Left lobe of liver (tissue), 2 donors: Measurements from ENCODE around the gene TXN2. TPM values are rescaled to one million over a fixed set of nuclear protein-coding genes. Genes with fewer than 3 reads are reported as not detected.
A peak's percentile ranks its signal among the peaks of the same experiment; 100 is the strongest.
"Not testable (repeated sequence)": the region's sequence is repeated elsewhere in the genome, so short reads cannot be mapped to it uniquely, and the experiment has no call there.

Source experiments
- ATAC-seq: fragments of 200-7000 bp; cut with Tn5 transposase; one replicate; pipeline ENCODE4 v1.9.1; 2020; ENCODE audit warnings: mild to moderate bottlenecking, moderate library complexity
- DNase-seq: peaks from one replicate; pipeline ENCODE4 v3.0.0-alpha.2; 2020; ENCODE audit warnings: low spot score
- total RNA-seq: library from RNA; stranded (reverse); gene quantifications from one replicate; pipeline ENCODE4 v1.2.1, GENCODE V29; 2021
- donor health status: DM: no; HTN: no; CAD: no; lungs with moderate emphysema.
- donor health status: DM: no; HTN: yes; CAD: no.

TXN2 gene, protein sequence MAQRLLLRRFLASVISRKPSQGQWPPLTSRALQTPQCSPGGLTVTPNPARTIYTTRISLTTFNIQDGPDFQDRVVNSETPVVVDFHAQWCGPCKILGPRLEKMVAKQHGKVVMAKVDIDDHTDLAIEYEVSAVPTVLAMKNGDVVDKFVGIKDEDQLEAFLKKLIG
- 65.3 TPM for total RNA-seq

DNA sequence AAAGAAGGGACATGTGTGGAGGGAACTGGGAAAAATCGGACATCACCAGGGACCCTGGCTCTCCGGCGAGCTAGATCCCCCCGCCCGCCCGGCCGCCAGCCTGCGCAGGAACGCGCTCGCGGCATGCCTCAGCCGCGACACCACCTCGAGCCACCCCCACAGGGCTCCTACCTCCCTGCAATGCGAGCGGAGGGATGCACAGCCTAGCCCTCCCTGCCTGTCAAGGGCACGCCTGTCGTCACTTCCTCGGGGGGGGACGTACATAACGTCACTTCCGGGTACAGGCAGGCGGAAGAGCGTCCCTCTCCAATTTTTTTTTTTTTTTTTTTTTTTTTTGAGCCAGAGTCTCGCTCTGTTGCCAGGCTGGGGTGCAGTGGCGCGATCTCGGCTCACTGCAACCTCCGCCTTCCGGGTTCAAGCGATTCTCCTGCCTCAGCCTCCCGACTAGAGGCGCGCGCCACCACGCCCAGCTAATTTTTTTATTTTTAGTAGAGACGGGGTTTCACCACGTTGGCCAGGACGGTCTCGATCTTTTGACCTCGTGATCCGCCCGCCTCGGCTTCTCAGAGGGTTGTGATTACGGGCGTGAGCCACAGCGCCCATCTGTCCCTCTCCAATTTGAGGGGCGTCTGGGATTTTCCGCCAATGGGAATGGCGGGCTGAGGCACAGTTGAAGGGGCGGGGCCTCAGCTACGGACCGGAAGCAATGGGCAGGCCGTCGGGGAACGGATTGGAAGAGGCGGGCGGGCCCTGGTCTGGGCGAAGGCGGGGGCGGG lies at the start of gene TXN2:
TXN2 (minus strand) TSS at position 248 of the 776 bp plus-strand sequence. CDS start 803 bp downstream, outside the sequence.
- peak; percentile 90 for ATAC-seq

DNA sequence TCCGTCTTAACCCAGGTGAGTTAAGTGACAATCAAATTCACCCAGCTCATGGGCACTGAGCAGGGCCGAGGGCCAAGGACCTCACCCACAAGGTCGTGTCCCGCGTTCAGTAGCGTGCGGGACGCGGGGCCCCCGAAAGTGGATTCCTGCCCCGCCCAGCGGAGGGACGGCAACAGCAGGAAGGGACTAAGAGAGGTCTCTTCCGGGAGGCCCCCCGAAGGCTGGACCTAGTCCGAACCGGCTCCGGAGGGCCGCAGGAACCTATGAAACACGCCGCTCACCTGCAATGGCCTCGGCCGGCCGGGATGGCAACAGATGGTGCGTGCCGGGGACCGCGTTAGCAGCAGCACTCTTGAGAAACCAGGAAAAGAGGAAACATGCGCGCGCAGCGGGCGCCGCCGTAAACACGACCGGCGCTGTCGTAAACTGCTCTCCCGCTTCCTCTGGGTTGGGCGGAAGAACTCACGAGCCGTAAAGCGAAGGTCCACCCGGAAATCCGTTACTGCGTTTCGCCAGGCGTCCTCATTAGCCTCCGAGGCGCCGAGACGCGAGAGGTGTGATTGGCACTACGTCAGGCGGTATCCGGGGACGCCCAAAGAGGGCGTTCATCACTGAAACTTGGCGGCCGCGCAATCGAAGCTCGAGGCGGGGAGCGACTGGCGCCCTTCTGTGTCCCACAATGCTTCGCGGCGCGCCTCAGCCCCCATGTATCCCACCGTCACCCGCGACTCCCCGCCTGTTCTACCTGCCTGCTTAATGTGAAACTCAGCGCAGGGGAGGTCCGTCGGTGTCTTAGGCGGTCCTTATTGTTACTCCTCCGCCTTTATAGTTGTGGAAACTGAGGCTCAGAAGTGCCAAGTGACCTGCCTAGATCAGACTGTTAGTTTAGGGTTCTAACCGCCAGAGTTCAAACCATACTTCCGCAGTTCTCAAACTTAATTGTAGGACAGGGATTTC lies 47.6 kb upstream of the TXN2 start, which contains the start of gene EIF3D:
EIF3D (minus strand) TSS at position 372 of the 957 bp plus-strand sequence. CDS start 3,045 bp downstream, outside the sequence.
- DNase-seq (peak; percentile 99), ATAC-seq (peak; percentile 92)

More for the DNA sequence above, at the start of gene TXN2:
- peak; percentile 97 for DNase-seq

DNA sequence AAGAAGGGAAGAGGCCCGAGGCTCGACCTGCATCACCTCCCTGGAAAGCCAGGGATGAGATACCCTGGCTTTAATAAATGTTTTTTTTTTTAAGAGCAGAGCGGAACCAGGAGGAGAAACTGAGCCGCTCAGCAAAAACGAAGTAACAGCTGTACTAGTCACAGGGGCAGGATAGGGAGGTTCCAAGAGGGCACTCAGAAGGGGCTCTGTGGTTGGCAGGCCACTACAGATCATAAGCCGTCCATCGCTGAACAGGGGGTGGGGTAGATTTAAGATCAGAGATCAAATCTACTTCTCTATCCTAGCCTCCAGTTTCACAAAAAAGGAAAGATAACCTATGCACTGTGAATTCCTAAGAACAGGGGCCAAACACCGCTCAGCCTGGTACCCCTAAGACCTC lies 46.9 kb upstream of the TXN2 start:
- ATAC-seq: no peak
- no peak for DNase-seq

DNA sequence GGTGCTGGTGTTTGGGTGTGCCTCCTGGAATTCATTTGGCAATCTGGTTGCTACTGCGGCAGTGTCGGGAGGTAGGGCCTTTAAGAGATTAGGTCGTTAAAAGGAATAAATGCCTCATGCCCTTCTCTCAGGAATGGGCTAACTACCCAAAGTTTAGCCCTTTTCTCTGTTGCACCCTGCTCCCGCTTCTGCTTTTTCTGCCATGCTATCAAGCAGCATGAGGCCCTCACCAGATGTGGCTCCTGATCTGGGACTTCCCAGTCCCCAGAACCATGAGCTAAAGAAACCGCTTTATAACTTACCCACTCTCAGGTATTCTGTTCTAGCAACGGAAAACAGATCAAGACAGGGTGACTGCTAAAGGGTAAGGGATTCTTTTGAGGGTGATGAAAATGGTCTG lies 41.2 kb upstream of the TXN2 start:
- no peak for ATAC-seq
- DNase-seq: no peak

DNA sequence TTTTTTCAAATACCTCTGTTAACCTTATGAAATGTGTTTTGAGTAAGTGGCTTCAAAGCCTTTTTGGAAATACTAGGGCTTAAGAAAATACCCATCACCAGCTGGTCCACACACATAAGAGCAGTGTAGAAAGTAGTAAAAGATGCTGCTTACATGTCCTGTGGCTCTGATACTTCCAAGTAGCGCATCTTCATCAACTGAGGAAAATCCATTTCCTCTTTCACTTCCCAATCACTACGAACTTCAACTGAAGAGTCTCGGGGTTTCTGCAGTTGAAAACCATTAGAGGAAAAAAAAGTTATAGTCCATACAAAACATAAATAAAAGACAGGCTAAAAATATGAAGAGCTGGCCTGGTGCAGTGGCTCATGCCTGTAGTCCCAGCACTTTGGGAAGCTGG lies 39.0 kb upstream of the TXN2 start:
- no peak for ATAC-seq
- no peak for DNase-seq

DNA sequence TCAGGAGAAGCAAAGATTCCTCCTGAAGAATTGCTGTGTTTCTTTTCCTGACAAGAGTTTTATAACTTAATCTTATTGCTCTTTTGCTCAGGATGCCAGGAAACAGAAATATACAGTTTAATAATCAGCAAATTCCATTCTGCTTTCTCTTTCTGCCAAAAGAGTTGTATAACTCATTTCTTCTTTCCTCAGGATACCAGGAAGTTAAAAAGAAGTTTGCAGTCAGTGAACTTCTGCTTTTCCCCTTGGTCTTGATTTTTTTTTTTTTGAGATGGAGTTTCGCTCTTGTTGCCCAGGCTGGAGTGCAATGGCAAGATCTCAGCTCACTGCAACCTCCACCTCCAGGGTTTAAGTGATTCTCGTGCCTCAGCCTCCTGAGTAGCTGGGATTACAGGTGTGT lies 38.5 kb upstream of the TXN2 start:
- not testable (repeated sequence) for DNase-seq, ATAC-seq

DNA sequence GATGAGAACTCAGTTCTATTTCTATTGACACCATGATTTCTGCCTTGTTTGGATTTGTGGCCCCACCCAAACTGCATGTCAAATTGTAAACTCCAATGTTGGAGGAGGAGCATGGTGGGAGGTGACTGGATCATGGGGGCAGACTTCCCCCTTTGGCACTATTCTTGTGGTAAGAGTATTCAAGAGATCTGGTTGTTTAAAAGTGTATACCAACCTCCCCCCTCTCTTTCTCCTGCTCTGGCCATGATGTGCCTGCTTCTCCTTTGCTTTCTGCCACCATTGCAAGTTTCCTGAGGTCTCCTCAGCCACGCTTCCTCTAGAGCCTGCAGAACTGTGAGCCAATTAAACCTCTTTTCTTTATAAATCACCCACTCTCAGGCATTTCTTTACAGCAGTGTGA lies 33.3 kb upstream of the TXN2 start:
- ATAC-seq: no peak
- no peak for DNase-seq

DNA sequence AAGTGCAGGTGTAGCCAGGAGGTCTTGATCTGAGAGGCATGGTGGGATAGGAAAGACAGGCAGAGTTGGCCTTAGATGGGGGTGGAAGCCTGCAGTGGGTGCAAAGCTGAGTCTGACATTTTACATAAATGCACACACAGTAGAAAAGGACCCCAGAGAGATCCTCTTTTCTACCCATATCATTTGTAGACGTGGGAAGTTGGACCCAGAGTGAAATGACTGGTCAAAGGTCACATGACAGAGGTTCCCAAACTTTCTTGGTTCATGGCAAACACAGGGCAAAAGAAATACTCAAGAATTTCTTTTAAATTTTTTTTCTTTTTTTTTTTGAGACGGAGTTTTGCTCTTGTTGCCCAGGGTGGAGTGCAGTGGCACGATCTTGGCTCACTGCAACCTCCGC lies 31.6 kb upstream of the TXN2 start:
- no peak for ATAC-seq
- DNase-seq: no peak

DNA sequence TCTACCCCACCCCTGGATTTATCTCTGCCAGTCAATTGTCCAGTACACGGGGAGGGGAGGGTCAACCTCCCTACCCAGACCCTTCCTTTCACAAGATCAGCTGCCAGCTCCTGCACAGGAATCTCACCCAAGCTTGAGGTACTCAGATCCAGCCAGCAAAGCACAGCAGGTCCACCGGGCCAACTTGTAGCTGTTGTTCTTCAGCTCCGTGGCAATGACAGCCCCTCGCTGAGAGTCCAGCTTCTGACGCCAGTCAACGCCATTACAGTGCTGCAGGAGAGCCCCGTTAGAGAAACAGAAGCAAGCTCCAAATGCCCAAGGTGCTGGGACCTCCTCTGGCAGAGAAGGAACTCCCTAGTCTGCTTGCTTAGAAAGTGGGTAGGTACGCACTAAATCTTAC lies 30.9 kb upstream of the TXN2 start:
- DNase-seq (no peak), ATAC-seq (no peak)

DNA sequence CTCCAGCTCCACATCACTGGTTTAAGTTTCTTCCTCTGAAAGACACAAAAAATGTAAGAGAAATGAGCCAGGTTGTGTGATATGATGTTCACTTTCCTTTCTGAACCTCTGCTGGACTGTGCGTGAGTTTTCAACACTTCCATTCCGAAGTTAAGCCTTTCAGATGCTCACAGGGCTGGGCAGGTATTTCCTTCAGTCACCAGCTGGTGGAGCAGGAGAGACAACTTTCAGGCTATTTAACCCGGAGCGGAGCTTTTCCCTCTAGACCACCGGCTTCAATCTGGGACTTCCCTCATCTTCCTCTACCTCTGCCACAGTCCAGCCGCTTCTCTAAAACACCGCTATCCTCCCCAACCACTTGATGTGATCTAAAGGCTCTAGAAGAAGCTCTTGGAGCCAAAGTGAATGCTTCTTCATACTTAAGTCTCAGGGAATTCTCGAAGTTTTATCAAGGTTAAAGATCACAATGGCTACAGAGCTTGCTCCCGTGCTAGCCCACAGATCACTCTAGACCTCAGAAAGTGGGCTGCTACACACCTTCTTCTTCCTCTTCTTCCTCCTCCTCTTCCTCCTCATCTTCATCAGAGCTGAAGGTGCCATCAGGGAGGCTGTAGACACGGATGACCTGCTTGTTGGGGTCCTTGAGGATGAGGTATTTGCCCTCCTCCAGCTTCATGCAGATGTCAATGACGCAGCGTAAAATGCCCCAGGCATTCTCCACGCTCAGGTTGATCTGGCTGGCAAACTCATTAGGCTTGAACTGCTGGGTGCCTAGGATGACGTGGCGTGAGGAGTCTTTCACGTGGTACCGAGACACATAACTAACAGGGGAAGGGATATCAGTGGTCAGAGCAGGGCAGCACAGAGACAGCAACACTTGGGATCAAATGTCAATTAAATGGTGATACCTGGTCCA lies 29.8 kb upstream of the TXN2 start:
- no peak for DNase-seq

DNA sequence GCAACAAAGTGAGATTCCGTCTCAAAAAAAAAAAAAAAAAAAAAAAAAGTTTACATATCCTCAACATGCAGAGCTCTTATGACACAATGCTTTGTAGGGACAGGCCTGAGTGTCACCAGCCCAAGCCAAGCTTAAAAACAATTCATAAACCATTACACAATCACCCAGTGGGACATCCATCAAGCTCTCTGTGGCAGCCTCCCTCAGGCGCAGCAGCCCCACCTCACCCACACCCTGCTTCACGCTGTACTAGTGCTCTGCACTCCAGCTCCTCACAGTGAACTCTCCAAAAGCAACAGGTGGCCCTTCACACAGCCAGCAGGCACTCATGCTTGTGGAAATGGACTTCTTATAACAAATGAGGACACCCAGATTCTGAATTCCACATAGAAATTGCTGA lies 28.9 kb upstream of the TXN2 start:
- DNase-seq: no peak
- no peak for ATAC-seq

More for the DNA sequence above, 29.8 kb upstream of the TXN2 start:
- peak; percentile 33 for ATAC-seq

DNA sequence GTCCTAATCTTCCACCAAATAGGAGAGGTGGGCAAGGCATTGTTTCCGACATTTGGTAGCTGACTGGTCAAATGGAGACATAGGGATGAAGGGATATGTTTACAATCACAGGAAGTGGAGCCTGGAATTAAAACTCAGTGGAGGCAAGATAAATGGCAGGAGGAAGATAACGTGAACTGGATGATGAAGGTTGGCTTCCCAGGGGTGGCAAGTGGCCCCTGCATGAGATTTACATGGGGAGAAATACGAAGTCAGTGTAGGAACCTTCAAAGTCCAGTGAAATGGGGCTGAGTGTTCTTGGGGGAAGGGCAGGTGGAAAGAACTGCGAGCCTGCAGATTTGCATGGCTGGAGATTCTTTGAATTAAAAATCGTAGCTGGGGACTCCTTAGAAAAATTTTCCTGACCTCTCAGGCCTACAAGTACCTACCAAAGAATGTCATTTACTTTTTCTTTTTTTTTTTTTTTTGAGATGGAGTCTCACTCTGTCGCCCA lies 26.1 kb upstream of the TXN2 start:
- DNase-seq (no peak), ATAC-seq (no peak)

DNA sequence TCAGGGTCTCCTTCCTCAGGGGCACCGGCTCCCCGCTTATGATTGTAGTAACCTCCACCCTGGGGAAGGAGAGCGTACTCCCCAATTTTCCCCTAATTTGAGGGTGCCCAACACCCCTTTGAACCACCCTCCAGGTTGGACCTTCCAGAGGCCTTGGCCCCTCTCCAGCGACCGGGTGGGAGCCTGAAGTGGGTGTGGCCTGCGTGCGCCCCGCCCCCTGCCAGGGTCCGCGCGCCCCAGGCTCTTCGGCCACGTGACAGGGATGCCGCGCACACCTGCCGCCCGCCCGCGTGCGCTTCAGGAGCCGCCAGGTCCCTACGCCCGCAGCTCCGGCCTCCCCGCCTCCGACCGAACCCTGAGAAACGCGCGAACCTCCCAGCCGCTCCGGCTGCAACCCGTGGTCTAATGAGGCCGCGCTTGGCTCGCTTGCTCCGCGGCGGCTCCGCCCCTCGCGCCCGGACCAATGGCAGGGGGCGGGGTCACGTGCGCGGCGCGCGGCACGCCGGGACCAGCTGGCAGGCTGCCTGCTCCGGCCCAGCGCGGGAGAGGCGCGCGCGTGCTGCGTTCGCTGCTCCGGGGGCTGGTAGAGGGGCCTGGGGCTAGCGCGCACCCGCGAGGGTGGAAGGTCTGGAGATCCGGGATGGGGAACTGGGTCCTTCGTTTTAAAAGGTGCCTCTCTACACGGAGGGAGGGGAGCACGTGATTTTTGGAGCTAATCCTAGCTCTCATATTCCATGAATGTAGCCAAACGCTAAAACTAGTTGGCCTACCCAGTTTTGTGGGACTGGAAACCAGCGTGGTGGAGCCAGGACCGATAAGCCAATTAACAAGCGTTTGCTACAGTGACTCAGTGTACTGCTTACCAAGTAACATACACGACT lies 25.4 kb upstream of the TXN2 start, which contains the start of gene FOXRED2:
FOXRED2 (minus strand) TSS at position 404 of the 881 bp plus-strand sequence. CDS start 618 bp downstream, outside the sequence.
- ATAC-seq: peak; percentile 89
- peak; percentile 92 for DNase-seq

DNA sequence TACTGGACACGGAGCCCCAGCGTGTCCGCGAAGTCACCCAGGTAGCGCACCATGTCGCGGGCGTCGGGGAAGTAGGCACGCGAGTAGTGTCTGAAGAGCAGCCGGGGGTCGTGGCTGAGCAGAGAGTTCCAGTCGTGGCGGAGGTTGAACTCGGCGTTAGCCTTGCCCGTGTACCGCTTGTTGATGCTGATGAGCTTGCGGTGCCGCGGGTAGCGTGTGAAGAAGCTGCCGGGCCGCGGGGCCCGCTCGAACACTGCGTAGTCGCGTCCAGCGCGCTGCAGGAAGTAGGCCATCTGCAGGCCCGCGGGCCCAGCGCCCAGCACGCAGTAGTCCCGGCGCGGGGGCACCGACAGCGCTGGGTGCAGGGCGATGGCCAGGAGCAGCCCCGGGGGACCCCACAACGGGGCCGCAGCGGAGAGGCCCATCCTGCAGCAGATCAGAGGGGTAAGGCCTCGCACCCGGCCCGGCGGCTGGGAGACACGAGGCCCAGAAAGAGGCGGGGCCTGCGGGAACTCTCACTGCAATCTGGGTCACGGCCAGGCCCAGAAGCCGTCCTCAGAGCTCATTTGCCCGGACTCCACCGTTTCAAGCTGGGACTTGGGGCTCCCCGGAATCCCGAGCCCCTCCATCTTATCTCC lies 24.7 kb upstream of the TXN2 start:
- DNase-seq: peak; percentile 54
- ATAC-seq: no peak

DNA sequence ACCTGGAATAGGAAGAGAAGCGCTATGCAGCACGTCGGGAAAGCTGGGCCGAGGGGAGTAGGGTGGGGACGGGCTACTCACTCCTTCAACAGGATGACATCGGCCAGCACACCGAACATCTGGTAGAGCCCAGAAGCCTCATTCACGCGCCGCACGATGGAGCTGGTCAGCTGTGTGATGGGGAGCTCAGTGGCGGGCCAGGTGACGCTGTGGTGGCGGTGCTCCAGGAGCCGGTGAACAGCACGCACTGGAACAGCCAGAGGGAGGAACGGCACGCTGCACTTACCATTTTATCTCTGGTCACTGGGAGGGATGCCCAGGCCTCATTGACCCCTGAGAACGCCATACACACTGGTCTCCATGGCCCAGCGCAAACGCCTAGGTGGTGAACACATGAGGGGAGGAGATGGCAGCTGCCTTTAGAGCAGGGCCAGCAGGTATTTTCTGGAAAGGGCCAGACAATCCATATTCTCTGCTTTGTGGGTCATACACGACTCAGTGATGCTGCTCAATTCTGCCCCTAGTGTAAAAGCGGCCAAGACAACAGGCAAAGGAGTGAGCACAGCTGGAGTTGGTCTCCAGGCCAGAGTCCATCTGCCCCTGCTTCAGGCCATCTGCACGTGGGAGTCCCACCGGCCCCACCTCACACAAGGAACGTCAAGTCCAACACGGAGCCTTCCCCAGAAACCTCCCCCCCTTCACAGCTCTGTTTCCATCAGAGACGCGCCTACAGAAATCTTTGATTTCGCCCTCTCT lies 16.6 kb upstream of the TXN2 start:
- DNase-seq: no peak
- no peak for ATAC-seq

DNA sequence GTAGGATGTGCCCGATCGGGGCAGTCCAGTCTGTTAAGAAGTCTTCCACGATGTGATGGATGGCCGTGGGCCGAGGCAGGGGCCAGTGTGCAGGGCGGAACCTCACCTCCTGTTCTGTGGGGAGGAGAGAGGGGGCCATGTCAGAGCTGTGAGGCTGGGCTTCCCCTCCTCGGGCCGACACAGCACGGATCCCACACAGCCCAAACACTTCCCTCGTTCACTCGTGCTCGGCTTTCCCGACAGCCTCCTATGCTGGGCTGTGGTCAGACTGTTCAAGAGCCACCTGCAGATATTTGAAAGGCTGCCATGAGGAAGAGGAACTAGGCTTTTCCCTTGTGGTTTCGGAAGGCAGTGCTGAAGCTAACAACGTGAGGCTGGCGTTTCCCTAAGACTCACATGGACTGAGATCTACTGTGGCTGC lies 12.3 kb upstream of the TXN2 start:
- ATAC-seq: peak; percentile 52
- DNase-seq: no peak

DNA sequence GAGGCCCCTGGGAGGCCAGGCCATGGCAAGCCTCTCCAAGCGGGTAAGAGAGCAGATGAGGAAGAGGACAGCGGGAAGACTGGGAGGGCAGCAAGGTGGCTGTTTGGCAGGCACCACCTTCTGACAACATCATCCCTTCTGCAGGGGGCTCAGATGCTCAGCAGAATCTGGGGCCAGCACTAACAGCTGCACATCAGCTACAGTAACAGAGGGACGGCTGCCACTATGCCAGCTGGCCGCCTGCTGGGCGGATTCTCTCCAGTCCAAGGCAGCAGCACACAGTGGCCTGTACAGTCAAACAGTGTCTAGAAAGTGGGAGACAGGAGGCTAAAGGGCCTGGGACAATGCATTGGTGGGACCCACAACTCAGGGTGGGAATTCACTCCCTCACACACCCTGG lies 10.7 kb upstream of the TXN2 start:
- ATAC-seq (no peak), DNase-seq (no peak)

DNA sequence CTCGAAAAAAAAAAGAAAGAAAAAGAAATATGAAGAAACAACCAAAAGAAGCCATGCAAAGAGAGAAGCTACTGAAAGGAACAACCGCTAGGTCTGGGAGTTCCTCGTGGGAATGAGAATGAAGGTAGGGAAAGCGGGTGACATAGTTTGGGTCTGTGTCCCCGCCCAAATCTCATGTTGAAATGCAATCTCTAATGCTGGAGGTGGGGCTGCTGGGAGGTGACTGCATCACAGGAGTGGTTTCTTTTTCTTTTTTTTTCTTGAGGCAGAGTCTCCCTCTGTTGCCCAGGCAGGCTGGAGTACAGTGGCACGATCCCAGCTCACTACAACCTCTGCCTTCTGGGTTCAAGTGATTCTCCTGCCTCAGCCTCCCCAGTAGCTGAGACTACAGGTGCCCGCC lies 9.7 kb upstream of the TXN2 start:
- ATAC-seq (no peak), DNase-seq (no peak)
